ENCODE measurements around the gene NHSL1.

Gene NHSL1

GRCh38 chr6:138476116-138476515 is 23.2 kb downstream of the NHSL1 start:
- H3K4me3 ChIP-seq (ENCODE audit: low read length) = no peak overlapping the region
- TF ChIP-seq ZNF274 (IDR thresholded peaks at IDR 0.05; ENCODE audit: low read depth, low read length) = no peak

- H3K4me3 ChIP-seq (ENCODE audit: low read length) = no peak overlapping the region
- no peak for TF ChIP-seq ZNF274 (IDR thresholded peaks at IDR 0.05; ENCODE audit: low read depth, low read length)
These were observed 26.1 kb downstream of the NHSL1 start for GRCh38 chr6:138473144-138473543.

DNA sequence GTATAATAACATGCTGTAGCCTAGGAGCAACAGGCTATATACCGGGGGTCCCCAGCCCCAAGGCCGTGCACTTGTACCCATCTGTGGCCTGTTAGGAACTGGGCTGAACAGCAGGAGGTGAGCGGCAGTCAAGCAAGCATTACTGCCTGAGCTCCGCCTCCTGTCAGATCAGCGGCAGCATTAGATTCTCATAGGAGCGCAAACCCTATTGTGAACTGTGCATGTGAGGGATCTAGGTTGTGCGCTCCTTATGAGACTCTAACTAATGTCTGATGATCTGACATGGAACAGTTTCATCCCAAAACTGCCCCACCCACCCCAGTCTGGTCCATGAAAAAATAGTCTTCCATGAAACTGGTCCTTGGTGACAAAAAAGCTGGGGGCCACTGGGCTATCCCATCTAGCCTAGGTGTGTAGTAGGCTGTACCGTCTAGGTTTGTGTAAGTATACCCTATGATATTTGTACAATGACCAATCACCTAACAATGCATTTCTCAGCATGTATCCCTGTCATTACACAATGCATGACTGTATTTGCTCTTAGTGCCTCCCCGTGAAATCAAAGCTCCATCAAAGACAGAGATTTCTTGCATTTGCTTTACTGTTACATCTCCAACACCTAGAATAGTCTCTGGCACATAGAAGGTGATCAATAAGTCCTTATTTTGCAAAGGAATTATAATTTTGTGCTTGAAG is 30.8 kb downstream of the NHSL1 start:
- no peak for TF ChIP-seq ZNF274 (IDR thresholded peaks at IDR 0.05; ENCODE audit: low read depth, low read length)

GRCh38 chr6:138467901-138468300 is 31.4 kb downstream of the NHSL1 start:
- no peak overlapping the region for H3K4me3 ChIP-seq (ENCODE audit: low read length)
- no peak for TF ChIP-seq ZNF274 (IDR thresholded peaks at IDR 0.05; ENCODE audit: low read depth, low read length)

More for the DNA sequence above, 30.8 kb downstream of the NHSL1 start:
- H3K4me3 ChIP-seq (ENCODE audit: low read length) = no peak overlapping the region

DNA sequence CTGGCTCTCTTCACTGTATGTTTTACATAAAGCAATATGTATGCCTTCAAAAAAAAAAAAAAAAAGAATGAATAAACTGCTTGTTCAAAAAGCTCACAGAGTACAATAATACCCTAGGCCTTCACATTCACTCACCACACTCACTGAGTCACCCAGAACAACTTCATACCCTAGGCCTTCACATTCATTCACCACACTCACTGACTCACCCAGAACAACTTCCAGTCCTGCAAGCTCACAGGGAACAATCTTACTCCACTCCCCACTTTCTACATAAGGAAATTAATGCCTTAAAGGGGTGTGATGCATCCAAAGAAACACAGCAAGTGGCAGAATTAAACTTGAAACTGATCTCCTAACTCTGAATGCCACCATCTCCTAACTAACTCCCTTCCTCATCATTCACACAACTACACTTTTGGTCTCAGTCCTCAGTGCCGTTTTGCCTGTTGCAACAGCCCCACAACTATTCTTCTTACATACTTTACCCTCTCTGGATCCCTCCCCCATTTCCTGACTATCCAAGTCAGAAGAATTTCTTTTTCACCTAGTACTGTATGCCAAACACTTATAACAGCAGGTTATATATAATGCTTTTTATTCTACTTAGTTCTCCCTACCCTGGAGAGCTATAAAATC is 34.2 kb downstream of the NHSL1 start:
- TF ChIP-seq ZNF274 (IDR thresholded peaks at IDR 0.05; ENCODE audit: low read depth, low read length) = no peak
- H3K4me3 ChIP-seq (ENCODE audit: low read length) = no peak overlapping the region

- no peak for TF ChIP-seq ZNF274 (IDR thresholded peaks at IDR 0.05; ENCODE audit: low read depth, low read length)
- no peak overlapping the region for H3K4me3 ChIP-seq (ENCODE audit: low read length)
These were observed 35.2 kb downstream of the NHSL1 start for GRCh38 chr6:138464085-138464484.

GRCh38 chr6:138461647-138462046 is 37.6 kb downstream of the NHSL1 start:
- TF ChIP-seq ZNF274 (IDR thresholded peaks at IDR 0.05; ENCODE audit: low read depth, low read length) = no peak
- H3K4me3 ChIP-seq (ENCODE audit: low read length) = no peak overlapping the region

DNA sequence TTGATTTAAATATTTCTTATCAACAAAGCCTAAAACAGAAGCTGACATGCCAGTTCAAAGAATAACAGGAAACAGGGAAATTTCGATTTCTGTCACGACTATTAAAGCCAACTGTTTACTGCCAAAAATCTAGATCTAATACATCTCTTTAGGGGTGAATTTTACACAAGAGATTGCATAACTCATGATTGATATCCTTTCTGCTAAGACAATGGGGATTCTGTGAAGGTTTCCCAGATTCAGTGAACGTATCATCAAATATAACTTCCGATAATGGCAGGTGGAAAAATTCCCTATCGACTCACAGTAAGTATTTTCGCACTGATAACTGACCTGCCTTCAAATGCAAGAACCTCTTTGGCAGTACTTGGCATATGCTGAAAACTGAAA is 42.9 kb downstream of the NHSL1 start:
- H3K4me3 ChIP-seq (ENCODE audit: low read length) = no peak overlapping the region
- TF ChIP-seq ZNF274 (IDR thresholded peaks at IDR 0.05; ENCODE audit: low read depth, low read length) = no peak

GRCh38 chr6:138455746-138456400 is 43.4 kb downstream of the NHSL1 start:
- no peak overlapping the region for H3K4me3 ChIP-seq (ENCODE audit: low read length)
- no peak for TF ChIP-seq ZNF274 (IDR thresholded peaks at IDR 0.05; ENCODE audit: low read depth, low read length)

DNA sequence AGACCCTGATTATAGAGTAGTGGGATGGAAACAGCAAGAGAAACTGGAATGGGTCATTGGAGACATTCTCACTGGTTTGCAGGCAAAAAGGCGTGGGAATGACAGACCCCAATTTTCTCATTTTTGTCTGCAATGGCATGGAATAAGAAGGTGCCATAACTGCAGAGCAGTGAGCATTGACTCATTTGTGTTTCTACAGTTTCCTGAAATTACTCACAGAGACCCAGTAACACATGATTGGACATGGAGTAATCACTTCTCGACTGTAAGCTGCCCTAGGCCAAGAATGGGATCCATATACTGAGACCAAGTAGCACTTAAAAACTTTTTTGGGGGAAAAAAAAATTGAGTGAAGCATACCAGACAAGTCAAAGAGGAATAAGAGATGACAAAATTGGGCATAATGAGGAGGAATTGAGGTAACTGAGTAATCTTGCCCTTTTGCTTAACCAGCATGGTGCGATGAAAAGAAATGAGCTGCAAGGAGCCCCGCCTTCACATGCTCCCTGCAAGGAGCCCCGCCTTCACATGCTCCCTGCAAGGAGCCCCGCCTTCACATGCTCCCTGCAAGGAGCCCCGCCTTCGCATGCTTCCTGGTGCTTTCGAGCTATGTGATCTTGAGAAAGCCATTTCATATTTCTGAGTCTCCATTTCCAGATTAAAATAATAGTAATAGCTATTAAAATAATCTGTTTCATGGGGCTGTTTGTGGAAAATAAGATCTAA is 44.1 kb downstream of the NHSL1 start:
- no peak overlapping the region for H3K4me3 ChIP-seq (ENCODE audit: low read length)
- TF ChIP-seq ZNF274 (IDR thresholded peaks at IDR 0.05; ENCODE audit: low read depth, low read length) = no peak

DNA sequence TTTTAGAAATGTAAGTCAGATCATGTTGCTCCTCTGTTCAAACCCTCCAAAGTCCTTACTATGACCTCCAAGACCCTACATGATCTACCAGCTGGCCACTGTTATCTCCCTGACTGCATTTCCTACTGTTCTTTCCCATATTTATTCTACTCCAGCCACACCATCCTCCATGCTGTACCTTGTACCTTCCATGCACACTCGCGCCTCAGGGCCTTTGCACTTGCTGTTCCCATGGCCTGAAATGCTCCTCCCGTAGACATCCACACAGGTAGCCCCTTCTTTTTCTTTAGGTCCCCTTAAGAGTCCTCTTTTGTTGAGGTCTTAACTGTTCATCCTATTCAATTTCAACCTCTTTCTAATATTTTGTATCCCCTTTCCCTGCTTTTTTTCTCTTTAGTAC is 48.3 kb downstream of the NHSL1 start:
- TF ChIP-seq ZNF274 (IDR thresholded peaks at IDR 0.05; ENCODE audit: low read depth, low read length) = no peak
- no peak overlapping the region for H3K4me3 ChIP-seq (ENCODE audit: low read length)

- no peak overlapping the region for H3K4me3 ChIP-seq (ENCODE audit: low read length)
- no peak for TF ChIP-seq ZNF274 (IDR thresholded peaks at IDR 0.05; ENCODE audit: low read depth, low read length)
These were observed 48.8 kb downstream of the NHSL1 start for GRCh38 chr6:138450445-138450844.

DNA sequence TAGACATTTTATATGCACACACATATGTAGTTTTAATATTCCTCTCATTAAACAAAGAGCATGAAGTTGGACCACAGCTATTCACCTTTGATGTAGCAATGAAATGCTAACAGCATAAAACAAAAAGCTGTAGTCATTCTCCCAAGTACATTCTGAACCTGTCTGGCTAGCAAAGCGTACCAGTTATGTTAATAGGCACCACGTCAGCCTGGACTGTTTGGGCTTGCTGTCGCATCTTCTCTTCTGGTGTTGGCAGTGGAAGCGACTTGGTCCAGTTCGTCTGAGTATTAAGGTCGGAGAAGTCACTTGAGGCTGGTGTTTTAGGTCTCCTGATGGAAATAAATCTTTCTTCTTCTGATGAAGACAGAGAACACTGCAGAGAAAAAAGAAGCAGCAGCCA is 52.5 kb downstream of the NHSL1 start:
- H3K4me3 ChIP-seq (ENCODE audit: low read length) = no peak overlapping the region
- TF ChIP-seq ZNF274 (IDR thresholded peaks at IDR 0.05; ENCODE audit: low read depth, low read length) = no peak

DNA sequence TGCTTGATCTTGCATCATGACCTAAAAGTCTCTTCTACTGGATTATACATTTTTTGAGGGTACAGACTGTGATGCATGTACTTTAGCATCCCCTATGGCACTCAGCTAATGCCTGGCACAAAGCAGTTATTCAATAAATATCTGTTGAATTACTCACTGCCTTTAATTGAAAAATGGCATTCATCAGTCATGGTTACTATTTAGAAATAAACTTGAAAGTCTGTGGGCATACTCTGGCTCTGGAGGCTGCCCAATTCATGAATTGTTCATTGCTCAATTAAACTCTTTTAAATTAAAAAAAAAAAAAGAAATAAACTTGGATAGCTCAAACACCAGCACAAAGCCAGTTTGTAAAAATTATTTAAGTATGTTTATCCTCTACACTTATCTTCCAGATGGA is 55.3 kb downstream of the NHSL1 start:
- H3K4me3 ChIP-seq (ENCODE audit: low read length) = no peak overlapping the region
- no peak for TF ChIP-seq ZNF274 (IDR thresholded peaks at IDR 0.05; ENCODE audit: low read depth, low read length)

Data from GM08714 (cell line).